ENCODE results near the gene HAGHL. TPM values are rescaled to one million over a fixed set of nuclear protein-coding genes. Genes with fewer than 3 reads are reported as not detected.

HAGHL gene
- polyA plus RNA-seq, 1 donor (not counting 4 experiments of a cell fraction or from before 2014, with no cell fraction given): 8.0 TPM

DNA sequence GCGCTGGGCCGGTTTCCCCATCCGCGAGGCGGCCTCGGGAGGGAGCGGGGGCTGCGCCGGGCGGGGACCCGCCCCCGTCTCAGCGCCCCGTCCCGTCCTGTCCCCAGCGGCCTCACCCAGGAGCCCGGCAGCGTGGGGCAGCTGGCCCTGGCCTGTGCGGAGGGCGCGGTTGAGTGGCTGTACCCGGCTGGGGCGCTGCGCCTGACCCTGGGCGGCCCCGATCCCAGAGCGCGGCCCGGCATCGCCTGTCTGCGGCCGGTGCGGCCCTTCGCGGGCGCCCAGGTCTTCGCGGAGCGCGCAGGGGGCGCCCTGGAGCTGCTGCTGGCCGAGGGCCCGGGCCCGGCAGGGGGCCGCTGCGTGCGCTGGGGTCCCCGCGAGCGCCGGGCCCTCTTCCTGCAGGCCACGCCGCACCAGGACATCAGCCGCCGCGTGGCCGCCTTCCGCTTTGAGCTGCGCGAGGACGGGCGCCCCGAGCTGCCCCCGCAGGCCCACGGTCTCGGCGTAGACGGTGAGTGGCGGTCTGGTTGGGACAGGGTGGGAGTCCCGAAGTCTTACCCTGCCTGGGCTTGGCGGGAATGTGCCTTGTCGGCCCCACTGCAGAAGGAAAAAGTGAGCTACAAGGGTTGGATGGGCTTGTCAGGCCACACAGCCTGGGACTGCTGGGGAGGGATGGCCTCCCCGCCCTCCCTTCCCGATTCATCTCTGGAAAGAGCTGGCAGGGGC lies 11.3 kb upstream of the HAGHL start:
- H3K27me3 ChIP-seq (ENCODE audit: control insufficient read depth, extremely low read depth, insufficient read depth, low read length): peaks cover 10% of the 10 kb centered on the region
- H3K4me2 ChIP-seq (ENCODE audit: control insufficient read depth, extremely low read depth, insufficient read depth, low read depth, low read length): peak overlapping the region; percentile 70
- peak overlapping the region; percentile 54 to 72 (median 54) for H3K4me3 ChIP-seq (ENCODE audit: control insufficient read depth in 2 of 3, extremely low read depth in 1 of 3, insufficient read depth in 2 of 3, low read depth in 1 of 3, low read length in 3 of 3)
- DNase-seq (ENCODE audit: low read depth, low spot score): no peak
- no peaks in the 10 kb centered on the region for H3K36me3 ChIP-seq (ENCODE audit: control insufficient read depth in 2 of 2, extremely low read depth in 1 of 2, insufficient read depth in 2 of 2, low read length in 2 of 2)
- H3K4me1 ChIP-seq (ENCODE audit: control insufficient read depth, extremely low read depth, insufficient read depth, low read length): peaks cover 31% of the 10 kb centered on the region
- H3K27ac ChIP-seq (ENCODE audit: control insufficient read depth, insufficient read depth, low read length): no peak overlapping the region
- H2AFZ ChIP-seq (ENCODE audit: control insufficient read depth, low read length): no peak overlapping the region
- no peaks in the 10 kb centered on the region for H3K9me1 ChIP-seq (ENCODE audit: control insufficient read depth, extremely low read depth, insufficient read depth, low read length)
- dilution Hi-C loops (cut with MboI; ENCODE audit: extremely low pct_ligation_motif_present, low sequenced_read_pairs): no loop called here
- no peaks in the 10 kb centered on the region for H3K9me3 ChIP-seq (ENCODE audit: control insufficient read depth, low read depth, low read length)
- peaks cover 8% of the 10 kb centered on the region for H4K20me1 ChIP-seq (ENCODE audit: control insufficient read depth, extremely low read depth, insufficient read depth, low read length)
- TF ChIP-seq CTCF (optimal IDR thresholded peaks at IDR 0.05 in 1 of 3, IDR thresholded peaks at IDR 0.05 in 1 of 3, conservative IDR thresholded peaks at IDR 0.05 in 1 of 3; ENCODE audit: extremely low read depth in 1 of 3, insufficient read depth in 2 of 3, low read length in 3 of 3): peak in 1 of 3 experiments; percentile 38
- TF ChIP-seq EZH2 (IDR thresholded peaks at IDR 0.05; ENCODE audit: low read length): no peak
- FAIRE-seq: no peak
- H3K79me2 ChIP-seq (ENCODE audit: control insufficient read depth, insufficient read depth, low read length): peaks cover 8% of the 10 kb centered on the region
- H3K9ac ChIP-seq (ENCODE audit: control insufficient read depth, extremely low read depth, insufficient read depth, low read length): peak overlapping the region; percentile 52

DNA sequence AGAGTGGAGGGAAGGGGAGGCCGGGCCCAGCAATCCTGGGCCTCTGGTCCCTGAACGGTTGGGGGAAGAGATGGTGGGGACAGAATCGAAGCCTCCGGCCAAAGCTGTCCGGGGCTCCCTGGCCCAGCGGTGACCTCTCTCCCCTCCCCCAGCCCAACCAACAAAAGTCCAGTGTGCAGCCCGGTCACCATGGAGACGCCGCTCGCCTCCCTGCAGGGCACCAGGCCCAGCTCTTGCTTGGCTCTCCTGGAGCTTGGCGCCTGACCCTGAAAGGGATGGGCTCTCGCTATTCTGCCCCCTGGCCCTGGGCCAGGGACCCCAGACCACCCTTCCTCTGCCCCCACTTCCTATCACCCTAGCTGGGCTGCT lies 10.7 kb upstream of the HAGHL start:
- Histone ChIP-seq H3K79me2 (ENCODE audit: control insufficient read depth, insufficient read depth, low read length) (peaks cover 8% of the 10 kb centered on the region), H3K4me3 (ENCODE audit: control insufficient read depth in 2 of 3, extremely low read depth in 1 of 3, insufficient read depth in 2 of 3, low read depth in 1 of 3, low read length in 3 of 3) (peak overlapping the region; percentile 42 to 72 (median 54)), H3K9me3 (ENCODE audit: control insufficient read depth, low read depth, low read length) (no peaks in the 10 kb centered on the region), H3K4me1 (ENCODE audit: control insufficient read depth, extremely low read depth, insufficient read depth, low read length) (peaks cover 31% of the 10 kb centered on the region), H3K4me2 (ENCODE audit: control insufficient read depth, extremely low read depth, insufficient read depth, low read depth, low read length) (peak overlapping the region; percentile 70), H4K20me1 (ENCODE audit: control insufficient read depth, extremely low read depth, insufficient read depth, low read length) (peaks cover 8% of the 10 kb centered on the region), H3K9me1 (ENCODE audit: control insufficient read depth, extremely low read depth, insufficient read depth, low read length) (no peaks in the 10 kb centered on the region), H3K36me3 (ENCODE audit: control insufficient read depth in 2 of 2, extremely low read depth in 1 of 2, insufficient read depth in 2 of 2, low read length in 2 of 2) (no peaks in the 10 kb centered on the region), H3K27me3 (ENCODE audit: control insufficient read depth, extremely low read depth, insufficient read depth, low read length) (peaks cover 5% of the 10 kb centered on the region), H3K27ac (ENCODE audit: control insufficient read depth, insufficient read depth, low read length) (no peak overlapping the region), H2AFZ (ENCODE audit: control insufficient read depth, low read length) (no peak overlapping the region), H3K9ac (ENCODE audit: control insufficient read depth, extremely low read depth, insufficient read depth, low read length) (peak overlapping the region; percentile 52)
- FAIRE-seq (no peak), DNase-seq (ENCODE audit: low read depth, low spot score) (no peak)
- no peak for TF ChIP-seq CTCF (optimal IDR thresholded peaks at IDR 0.05 in 1 of 3, IDR thresholded peaks at IDR 0.05 in 1 of 3, conservative IDR thresholded peaks at IDR 0.05 in 1 of 3; ENCODE audit: extremely low read depth in 1 of 3, insufficient read depth in 2 of 3, low read length in 3 of 3)
- TF ChIP-seq EZH2 (IDR thresholded peaks at IDR 0.05; ENCODE audit: low read length): no peak
- dilution Hi-C loops (cut with MboI; ENCODE audit: extremely low pct_ligation_motif_present, low sequenced_read_pairs): no loop called here

All from keratinocyte (primary cell).